OCI-LY7 (cell line): ENCODE results near the gene GALNT11. TPM values are rescaled to one million over a fixed set of nuclear protein-coding genes. Genes with fewer than 3 reads are reported as not detected.

Experiments used
- Bru-seq: library from RNA; stranded (reverse); fragments of 400-500 nt; gene quantifications from one replicate; lab custom pipeline; 2021; lab: Mats Ljungman, UMichigan
- BruChase-seq, 2 experiments: library from RNA; stranded (reverse); fragments of 400-500 nt; gene quantifications; one replicate each; lab custom pipeline; 2021; lab: Mats Ljungman, UMichigan
- BruUV-seq: library from RNA; stranded (reverse); fragments of 400-500 nt; replicated peaks from 2 replicates; lab custom pipeline; 2021; lab: Mats Ljungman, UMichigan
- CTCF ChIA-PET: fragments of 300-600 bp; sonication (Branson Sonifier 250); formaldehyde crosslinking; loops from one replicate; lab custom pipeline; 2022; ENCODE audit warnings: antibody characterized with exemption; ENCODE audit not compliant: unreplicated experiment; lab: Charles Lee
- POLR2A ChIA-PET: fragments of 300-600 bp; sonication (Branson Sonifier 250); formaldehyde crosslinking; loops from one replicate; lab custom pipeline; 2022; ENCODE audit warnings: antibody characterized with exemption; lab: Charles Lee
- DNase-seq: peaks from one replicate; pipeline ENCODE4 v3.0.0-alpha.2; 2015; ENCODE audit warnings: low spot score
- H2AFZ ChIP-seq: fragments of 200-600 bp; sonication (generic), shearing (Covaris generic); 2 replicates; pipeline ENCODE4 v1.6.1; 2014; ENCODE audit warnings: mild to moderate bottlenecking, antibody characterized with exemption, low read length, moderate library complexity
- H3K27ac ChIP-seq: fragments of 200-600 bp; sonication (generic); 2 replicates; pipeline ENCODE4 v1.5.1; 2014; ENCODE audit warnings: mixed run types, low read depth, mild to moderate bottlenecking, moderate library complexity, low read length, inconsistent platforms; ENCODE audit not compliant: poor library complexity, severe bottlenecking
- H3K36me3 ChIP-seq: fragments of 200-600 bp; sonication (generic); 2 replicates; pipeline ENCODE4 v1.6.1; 2014; ENCODE audit warnings: mild to moderate bottlenecking, antibody characterized with exemption, low read length, moderate library complexity, mixed read lengths; ENCODE audit not compliant: insufficient read depth
- H3K4me1 ChIP-seq: fragments of 200-600 bp; sonication (generic); 2 replicates; pipeline ENCODE4 v1.5.1; 2014; ENCODE audit warnings: mild to moderate bottlenecking, low read length; ENCODE audit not compliant: insufficient read depth, poor library complexity, severe bottlenecking
- H3K4me2 ChIP-seq: fragments of 200-600 bp; sonication (generic); 2 replicates; pipeline ENCODE4 v1.6.1; 2014; ENCODE audit warnings: mild to moderate bottlenecking, low read length
- H3K4me3 ChIP-seq: fragments of 200-600 bp; sonication (generic); 2 replicates; pipeline ENCODE4 v1.5.1; 2014; ENCODE audit warnings: mild to moderate bottlenecking, low read depth, low read length; ENCODE audit not compliant: poor library complexity, severe bottlenecking
- H3K79me2 ChIP-seq: fragments of 200-600 bp; sonication (generic); 2 replicates; pipeline ENCODE4 v1.6.1; 2016; ENCODE audit warnings: low read depth, mild to moderate bottlenecking, low read length, moderate library complexity, mixed read lengths; ENCODE audit not compliant: insufficient read depth
- H3K9me2 ChIP-seq: fragments of 200-600 bp; sonication (generic); 2 replicates; pipeline ENCODE4 v1.6.1; 2016; ENCODE audit warnings: mild to moderate bottlenecking, low read length, mixed read lengths; ENCODE audit not compliant: insufficient read depth
- H3K9me3 ChIP-seq: fragments of 200-600 bp; sonication (generic); 2 replicates; pipeline ENCODE4 v1.6.1; 2014; ENCODE audit warnings: mild to moderate bottlenecking, mixed run types, low read length, mixed read lengths
- H4K20me1 ChIP-seq: fragments of 200-600 bp; sonication (generic); 2 replicates; pipeline ENCODE4 v1.6.1; 2014; ENCODE audit warnings: mild to moderate bottlenecking, antibody characterized with exemption, low read length, moderate library complexity, mixed read lengths; ENCODE audit not compliant: insufficient read depth
- EZH2phosphoT487 ChIP-seq: fragments of 200-600 bp; sonication (generic); IDR thresholded peaks from 2 replicates; pipeline ENCODE4 v1.6.1; 2018; ENCODE audit warnings: low read depth, borderline replicate concordance, mild to moderate bottlenecking, mixed run types, antibody characterized with exemption, low read length, moderate library complexity, mixed read lengths
- intact Hi-C: fragments of 100-400 bp; cut with micrococcal nuclease; formaldehyde crosslinking; loops from one replicate; pipeline ENCODE4 v1.10.0; 2022; ENCODE audit not compliant: unreplicated experiment
- long read RNA-seq: library from polyadenylated mRNA; stranded (forward); transcript quantifications from one replicate; pipeline ENCODE4 v2.0.0, GENCODE V29; 2022
- total RNA-seq, 2 experiments: library from RNA; depleted of rRNA in 1 of 2; stranded (reverse); fragments of >200 nt in 1 of 2; shearing (Covaris generic) in 1 of 2; gene quantifications; 2 replicates each; pipeline ENCODE4 v1.2.3, GENCODE V29; 2014 to 2022
- TF ChIP-seq, protein P1 (sequence below): fragments of 200-600 bp; sonication (generic); conservative IDR thresholded peaks from 2 replicates; pipeline ENCODE4 v1.5.1; 2014; ENCODE audit warnings: mild to moderate bottlenecking, antibody characterized with exemption, low read length, moderate library complexity, mixed read lengths

The GALNT11 gene
- total RNA-seq (2014; rRNA removed; shearing (Covaris generic)) (not detected in 2 replicates), total RNA-seq (2022) (not detected in 2 replicates), Bru-seq, nascent RNA (percentile 7 among the genes with signal in this experiment), BruChase-seq, experiment 1, labeled RNA remaining after a 6-hour chase (percentile 9 among the genes with signal in this experiment), BruChase-seq, experiment 2, labeled RNA remaining after a 2-hour chase (percentile 11 among the genes with signal in this experiment)
- long read RNA-seq, partial matches to known transcripts, result 0 of 1 reads
- long read RNA-seq, other reads (novel, unspliced or antisense), result 1 of 1 reads

GRCh38 chr7:152025077-152025936, at the start of gene GALNT11:
GALNT11 (plus strand) TSS chr7:152025674; CDS start chr7:152094228, 68,554 bp downstream.
- Histone ChIP-seq H4K20me1 (no peaks in the 10 kb centered on the region), H3K9me3 (no peaks in the 10 kb centered on the region), H3K79me2 (no peaks in the 10 kb centered on the region), H3K36me3 (no peaks in the 10 kb centered on the region), H3K4me2 (no peak within 1 kb of the TSS), H3K9me2 (no peaks in the 10 kb centered on the region), H3K4me3 (no peak within 1 kb of the TSS), H3K4me1 (no peaks in the 10 kb centered on the region), H2AFZ (no peak within 1 kb of the TSS), H3K27ac (no peak within 1 kb of the TSS)
- ChIA-PET POLR2A (no interaction called here), CTCF (no interaction called here)
- DNase-seq, result no peak
- TF ChIP-seq EZH2phosphoT487, result no peak
- TF ChIP-seq, protein P1, sequence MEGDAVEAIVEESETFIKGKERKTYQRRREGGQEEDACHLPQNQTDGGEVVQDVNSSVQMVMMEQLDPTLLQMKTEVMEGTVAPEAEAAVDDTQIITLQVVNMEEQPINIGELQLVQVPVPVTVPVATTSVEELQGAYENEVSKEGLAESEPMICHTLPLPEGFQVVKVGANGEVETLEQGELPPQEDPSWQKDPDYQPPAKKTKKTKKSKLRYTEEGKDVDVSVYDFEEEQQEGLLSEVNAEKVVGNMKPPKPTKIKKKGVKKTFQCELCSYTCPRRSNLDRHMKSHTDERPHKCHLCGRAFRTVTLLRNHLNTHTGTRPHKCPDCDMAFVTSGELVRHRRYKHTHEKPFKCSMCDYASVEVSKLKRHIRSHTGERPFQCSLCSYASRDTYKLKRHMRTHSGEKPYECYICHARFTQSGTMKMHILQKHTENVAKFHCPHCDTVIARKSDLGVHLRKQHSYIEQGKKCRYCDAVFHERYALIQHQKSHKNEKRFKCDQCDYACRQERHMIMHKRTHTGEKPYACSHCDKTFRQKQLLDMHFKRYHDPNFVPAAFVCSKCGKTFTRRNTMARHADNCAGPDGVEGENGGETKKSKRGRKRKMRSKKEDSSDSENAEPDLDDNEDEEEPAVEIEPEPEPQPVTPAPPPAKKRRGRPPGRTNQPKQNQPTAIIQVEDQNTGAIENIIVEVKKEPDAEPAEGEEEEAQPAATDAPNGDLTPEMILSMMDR, result no peak
- intact Hi-C loops, result no loop called here
- no TSS peak for BruUV-seq

GRCh38 chr7:151978616-151979015, 46.9 kb upstream of the GALNT11 start:
- Histone ChIP-seq H3K27ac (no peak overlapping the region), H3K9me3 (no peaks in the 10 kb centered on the region), H3K36me3 (no peaks in the 10 kb centered on the region), H4K20me1 (no peaks in the 10 kb centered on the region), H3K4me1 (no peaks in the 10 kb centered on the region), H3K9me2 (no peaks in the 10 kb centered on the region), H3K4me2 (no peak overlapping the region), H3K4me3 (no peak overlapping the region), H3K79me2 (no peaks in the 10 kb centered on the region), H2AFZ (no peak overlapping the region)
- no TSS peak for BruUV-seq
- POLR2A ChIA-PET, result interaction anchor here (0.6 to 1.3 kb wide), 4 partner anchors 9 to 1916 kb away, joined by 3 to 7 read pairs (median 5); no protein-coding TSS in a partner anchor
- no peak for DNase-seq
- TF ChIP-seq EZH2phosphoT487, result no peak
- TF ChIP-seq, protein P1, result no peak
- intact Hi-C loops, result no loop called here
- CTCF ChIA-PET, result interaction anchor here (0.6 to 0.7 kb wide), 2 partner anchors 127 to 728 kb away, joined by 3 to 4 read pairs; no protein-coding TSS in a partner anchor
